ENCODE results near the gene ICAM1. TPM values are rescaled to one million over a fixed set of nuclear protein-coding genes. Genes with fewer than 3 reads are reported as not detected.

The ICAM1 gene
- total RNA-seq, 1 experiment from 2014 or later = 1.7 TPM

GRCh38 chr19:10245189-10245939, 25.6 kb upstream of the ICAM1 start:
- no TSS peak for BruUV-seq (replicated peaks)
- TF ChIP-seq EZH2 (IDR thresholded peaks at IDR 0.05; ENCODE audit: borderline replicate concordance, low read depth, low read length, poor library complexity, severe bottlenecking) = no peak
- TF ChIP-seq, protein P1, sequence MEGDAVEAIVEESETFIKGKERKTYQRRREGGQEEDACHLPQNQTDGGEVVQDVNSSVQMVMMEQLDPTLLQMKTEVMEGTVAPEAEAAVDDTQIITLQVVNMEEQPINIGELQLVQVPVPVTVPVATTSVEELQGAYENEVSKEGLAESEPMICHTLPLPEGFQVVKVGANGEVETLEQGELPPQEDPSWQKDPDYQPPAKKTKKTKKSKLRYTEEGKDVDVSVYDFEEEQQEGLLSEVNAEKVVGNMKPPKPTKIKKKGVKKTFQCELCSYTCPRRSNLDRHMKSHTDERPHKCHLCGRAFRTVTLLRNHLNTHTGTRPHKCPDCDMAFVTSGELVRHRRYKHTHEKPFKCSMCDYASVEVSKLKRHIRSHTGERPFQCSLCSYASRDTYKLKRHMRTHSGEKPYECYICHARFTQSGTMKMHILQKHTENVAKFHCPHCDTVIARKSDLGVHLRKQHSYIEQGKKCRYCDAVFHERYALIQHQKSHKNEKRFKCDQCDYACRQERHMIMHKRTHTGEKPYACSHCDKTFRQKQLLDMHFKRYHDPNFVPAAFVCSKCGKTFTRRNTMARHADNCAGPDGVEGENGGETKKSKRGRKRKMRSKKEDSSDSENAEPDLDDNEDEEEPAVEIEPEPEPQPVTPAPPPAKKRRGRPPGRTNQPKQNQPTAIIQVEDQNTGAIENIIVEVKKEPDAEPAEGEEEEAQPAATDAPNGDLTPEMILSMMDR (conservative IDR thresholded peaks at IDR 0.05; ENCODE audit: low read depth, low read length) = no peak
- H3K9me3 ChIP-seq (ENCODE audit: low read depth, low read length, poor library complexity, severe bottlenecking) = no peaks in the 10 kb centered on the region
- no peak overlapping the region for H3K27ac ChIP-seq (ENCODE audit: low read depth, low read length, poor library complexity, severe bottlenecking)
- no peaks in the 10 kb centered on the region for H3K27me3 ChIP-seq (replicated peaks; ENCODE audit: insufficient read depth, low read depth, low read length, poor library complexity)
- CTCF ChIA-PET = no interaction called here
- intact Hi-C loops (cut with micrococcal nuclease; ENCODE audit: unreplicated experiment) = no loop called here
- H3K4me1 ChIP-seq (ENCODE audit: insufficient read depth, low read length, poor library complexity, severe bottlenecking) = no peaks in the 10 kb centered on the region
- no peaks in the 10 kb centered on the region for H3K36me3 ChIP-seq (ENCODE audit: insufficient read depth, low read length, poor library complexity, severe bottlenecking)
- DNase-seq (ENCODE audit: low spot score) = no peak
- POLR2A ChIA-PET (ENCODE audit: low non-redundant PET) = interaction anchor here (0.6 kb wide), 1 partner anchor 404 kb away, joined by 7 read pairs; no protein-coding TSS in a partner anchor
- no peak overlapping the region for H3K4me3 ChIP-seq (ENCODE audit: low read depth, low read length, poor library complexity, severe bottlenecking)

- no peak overlapping the region for H3K27ac ChIP-seq (ENCODE audit: low read depth, low read length, poor library complexity, severe bottlenecking)
- no TSS peak for BruUV-seq (replicated peaks)
- CTCF ChIA-PET = no interaction called here
- no peaks in the 10 kb centered on the region for H3K9me3 ChIP-seq (ENCODE audit: low read depth, low read length, poor library complexity, severe bottlenecking)
- H3K4me1 ChIP-seq (ENCODE audit: insufficient read depth, low read length, poor library complexity, severe bottlenecking) = no peaks in the 10 kb centered on the region
- DNase-seq (ENCODE audit: low spot score) = no peak
- no peaks in the 10 kb centered on the region for H3K36me3 ChIP-seq (ENCODE audit: insufficient read depth, low read length, poor library complexity, severe bottlenecking)
- intact Hi-C loops (cut with micrococcal nuclease; ENCODE audit: unreplicated experiment) = no loop called here
- H3K27me3 ChIP-seq (replicated peaks; ENCODE audit: insufficient read depth, low read depth, low read length, poor library complexity) = no peaks in the 10 kb centered on the region
- H3K4me3 ChIP-seq (ENCODE audit: low read depth, low read length, poor library complexity, severe bottlenecking) = no peak overlapping the region
- POLR2A ChIA-PET (ENCODE audit: low non-redundant PET) = no interaction called here
- TF ChIP-seq EZH2 (IDR thresholded peaks at IDR 0.05; ENCODE audit: borderline replicate concordance, low read depth, low read length, poor library complexity, severe bottlenecking) = no peak
- TF ChIP-seq, protein P1 (conservative IDR thresholded peaks at IDR 0.05; ENCODE audit: low read depth, low read length) = no peak
These were observed 24.4 kb upstream of the ICAM1 start for GRCh38 chr19:10246511-10246910.

DNA sequence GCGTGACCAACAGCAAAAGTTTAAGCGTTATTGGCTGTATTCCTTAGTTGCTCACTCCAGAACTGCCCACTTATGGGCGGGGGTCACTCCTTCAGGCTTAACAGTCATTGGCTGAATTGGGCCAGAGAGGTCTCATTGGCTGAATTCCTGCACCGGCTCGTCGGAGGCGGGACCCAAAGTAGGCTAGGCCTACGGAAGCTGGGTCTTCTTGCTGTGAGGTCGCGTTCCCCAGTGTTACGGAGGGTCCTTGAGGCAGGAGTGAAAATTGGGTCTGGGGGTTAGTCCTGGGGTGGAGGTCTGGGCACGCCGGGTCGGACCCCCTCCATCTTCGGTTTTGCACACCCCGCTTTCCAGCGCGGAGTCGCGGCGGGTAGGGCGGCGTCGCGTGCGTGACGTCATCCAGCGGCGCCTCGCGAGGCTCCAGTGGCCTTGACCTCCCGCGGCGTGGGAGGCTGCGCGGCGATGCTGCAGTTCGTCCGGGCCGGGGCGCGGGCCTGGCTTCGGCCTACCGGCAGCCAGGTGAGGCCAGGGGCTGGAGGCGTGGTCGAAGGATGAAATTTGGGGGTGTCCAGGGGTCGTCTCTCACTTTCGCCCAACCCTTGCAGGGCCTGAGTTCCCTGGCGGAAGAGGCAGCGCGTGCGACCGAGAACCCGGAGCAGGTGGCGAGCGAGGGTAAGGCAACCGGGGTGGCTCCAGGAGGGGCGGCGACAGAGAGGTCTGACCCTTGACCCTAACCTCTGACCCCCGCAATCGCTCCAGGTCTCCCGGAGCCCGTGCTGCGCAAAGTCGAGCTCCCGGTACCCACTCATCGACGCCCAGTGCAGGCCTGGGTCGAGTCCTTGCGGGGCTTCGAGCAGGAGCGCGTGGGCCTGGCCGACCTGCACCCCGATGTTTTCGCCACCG, 18.9 kb upstream of the ICAM1 start, which contains the start of gene MRPL4:
TSS of gene MRPL4 (plus strand) at position 423 of the 903 bp plus-strand sequence. CDS start at position 463, 40 bp downstream.
- H3K36me3 ChIP-seq (ENCODE audit: insufficient read depth, low read length, poor library complexity, severe bottlenecking) = peaks cover 12% of the 10 kb centered on the region
- H3K27me3 ChIP-seq (replicated peaks; ENCODE audit: insufficient read depth, low read depth, low read length, poor library complexity) = no peaks in the 10 kb centered on the region
- intact Hi-C loops (cut with micrococcal nuclease; ENCODE audit: unreplicated experiment) = loop anchor here (1.0 to 5.0 kb wide), 2 partner anchors 130 to 321 kb away; no protein-coding TSS in a partner anchor
- POLR2A ChIA-PET (ENCODE audit: low non-redundant PET) = interaction anchor here (0.5 kb wide), 1 partner anchor 252 kb away, joined by 6 read pairs; no protein-coding TSS in a partner anchor
- H3K27ac ChIP-seq (ENCODE audit: low read depth, low read length, poor library complexity, severe bottlenecking) = peak within 1 kb of the TSS; percentile 81
- CTCF ChIA-PET = interaction anchor here (0.6 kb wide), 1 partner anchor 11 kb away, joined by 3 read pairs; no protein-coding TSS in a partner anchor
- peaks cover 5% of the 10 kb centered on the region for H3K4me1 ChIP-seq (ENCODE audit: insufficient read depth, low read length, poor library complexity, severe bottlenecking)
- TF ChIP-seq EZH2 (IDR thresholded peaks at IDR 0.05; ENCODE audit: borderline replicate concordance, low read depth, low read length, poor library complexity, severe bottlenecking) = no peak
- TF ChIP-seq, protein P1 (conservative IDR thresholded peaks at IDR 0.05; ENCODE audit: low read depth, low read length) = no peak
- BruUV-seq (replicated peaks) = no TSS peak
- DNase-seq (ENCODE audit: low spot score) = peak; percentile 99
- peak within 1 kb of the TSS; percentile 79 for H3K4me3 ChIP-seq (ENCODE audit: low read depth, low read length, poor library complexity, severe bottlenecking)
- no peaks in the 10 kb centered on the region for H3K9me3 ChIP-seq (ENCODE audit: low read depth, low read length, poor library complexity, severe bottlenecking)
